HCT116 (cell line): ENCODE measurements around the gene COL19A1. TPM values are rescaled to one million over a fixed set of nuclear protein-coding genes. Genes with fewer than 3 reads are reported as not detected.

Experiments used
- ATAC-seq: fragments of 200-7000 bp; cut with Tn5 transposase; 2 replicates; pipeline ENCODE4 v1.9.1; 2020; ENCODE audit warnings: mild to moderate bottlenecking, moderate library complexity
- BruUV-seq: library from RNA; stranded (reverse); fragments of 400-500 nt; replicated peaks from 2 replicates; lab custom pipeline; 2021; lab: Mats Ljungman, UMichigan
- CTCF ChIA-PET: fragments of 300-600 bp; sonication (Branson Sonifier 250); formaldehyde crosslinking; loops from one replicate; lab custom pipeline; 2021; ENCODE audit warnings: antibody characterized with exemption; lab: Charles Lee
- POLR2A ChIA-PET: fragments of 300-600, 350-600 bp; sonication (Branson Sonifier 250); formaldehyde crosslinking; loops from one replicate; lab custom pipeline; 2021; ENCODE audit warnings: antibody characterized with exemption; lab: Charles Lee
- RAD21 ChIA-PET, 2 experiments: fragments of 300-600 bp; sonication (Branson Sonifier 250); formaldehyde crosslinking; loops; one replicate each; lab custom pipeline; 2023; ENCODE audit warnings: low total read pairs in 2 of 2; ENCODE audit not compliant: uncharacterized antibody in 2 of 2, unreplicated experiment in 2 of 2, low non-redundant PET in 1 of 2; lab: Charles Lee
- DNase-seq: peaks from one replicate; pipeline ENCODE4 v3.0.0-alpha.2; 2010; ENCODE audit warnings: low read depth, low spot score
- H2AFZ ChIP-seq: fragments of 200-600 bp; shearing (Covaris generic), sonication (generic); 2 replicates; pipeline ENCODE4 v1.6.1; 2017; ENCODE audit warnings: low read depth, mixed run types, mixed read lengths, antibody characterized with exemption, low read length; ENCODE audit not compliant: poor library complexity, severe bottlenecking
- H3K27ac ChIP-seq: 2 replicates; pipeline ENCODE4 v1.5.1; 2012; ENCODE audit warnings: low read depth, low read length
- H3K27me3 ChIP-seq: fragments of 200-600 bp; sonication (generic); 2 replicates; pipeline ENCODE4 v1.6.1; 2016; ENCODE audit warnings: mixed run types, low read length, mixed read lengths; ENCODE audit not compliant: insufficient read depth
- H3K36me3 ChIP-seq, 2 experiments: fragments of 200-500 bp in 1 of 2; fragments of 200-600 bp in 1 of 2; sonication (Bioruptor generic) in 1 of 2; sonication (generic) in 1 of 2; 2 replicates each; pipeline versions ENCODE4 v1.5.1 to v1.6.1; 2014 to 2016; ENCODE audit warnings: low read length in 2 of 2, inconsistent platforms in 1 of 2, mixed read lengths in 1 of 2, mixed run types in 1 of 2; ENCODE audit not compliant: insufficient read depth in 2 of 2, control insufficient read depth in 1 of 2
- H3K4me1 ChIP-seq, 2 experiments: fragments of 200-600 bp in 1 of 2; sonication (generic) in 1 of 2; 2 replicates each; pipeline versions ENCODE4 v1.5.1 to v1.6.1; 2012 to 2017; ENCODE audit warnings: low read length in 2 of 2, inconsistent platforms in 1 of 2, mild to moderate bottlenecking in 1 of 2, mixed read lengths in 1 of 2, mixed run types in 1 of 2, moderate library complexity in 1 of 2; ENCODE audit not compliant: insufficient read depth in 2 of 2, control insufficient read depth in 1 of 2
- H3K4me2 ChIP-seq: fragments of 200-600 bp; sonication (generic); 2 replicates; pipeline ENCODE4 v1.6.1; 2017; ENCODE audit warnings: mixed run types, low read length, mixed read lengths
- H3K4me3 ChIP-seq, 2 experiments: fragments of 200-600 bp in 1 of 2; sonication (generic) in 1 of 2; replicated peaks in 1 of 2; 2 replicates each; pipeline ENCODE4 v1.5.1; 2011 to 2016; ENCODE audit warnings: low read length in 2 of 2, control low read depth in 1 of 2, low read depth in 1 of 2, mild to moderate bottlenecking in 1 of 2, mixed read lengths in 1 of 2, mixed run types in 1 of 2
- H3K79me2 ChIP-seq: fragments of 200-600 bp; sonication (generic); 2 replicates; pipeline ENCODE4 v1.6.1; 2017; ENCODE audit warnings: mild to moderate bottlenecking, mixed run types, low read length, moderate library complexity, mixed read lengths; ENCODE audit not compliant: insufficient read depth
- H3K9ac ChIP-seq: fragments of 200-600 bp; sonication (generic); 2 replicates; pipeline ENCODE4 v1.6.1; 2016; ENCODE audit warnings: low read length, mixed read lengths
- H3K9me2 ChIP-seq: fragments of 200-600 bp; sonication (generic), shearing (Covaris generic); 2 replicates; pipeline ENCODE4 v1.6.1; 2017; ENCODE audit warnings: mixed run types, mild to moderate bottlenecking, moderate library complexity; ENCODE audit not compliant: insufficient read depth
- H3K9me3 ChIP-seq, 2 experiments: fragments of 200-500 bp in 1 of 2; fragments of 200-600 bp in 1 of 2; sonication (Bioruptor generic) in 1 of 2; sonication (generic) in 1 of 2; 2 replicates each; pipeline ENCODE4 v1.6.1; 2014 to 2017; ENCODE audit warnings: low read length in 2 of 2, mixed read lengths in 2 of 2, inconsistent platforms in 1 of 2, low read depth in 1 of 2, mild to moderate bottlenecking in 1 of 2, mixed run types in 1 of 2, moderate library complexity in 1 of 2; ENCODE audit not compliant: control insufficient read depth in 1 of 2, insufficient read depth in 1 of 2
- H4K20me1 ChIP-seq: fragments of 200-600 bp; sonication (generic), shearing (Covaris generic); 2 replicates; pipeline ENCODE4 v1.6.1; 2017; ENCODE audit warnings: mixed run types, mild to moderate bottlenecking, moderate library complexity; ENCODE audit not compliant: insufficient read depth
- ATF3 ChIP-seq: IDR thresholded peaks from 2 replicates; pipeline ENCODE4 v1.6.1; 2012
- CBX3 ChIP-seq: IDR thresholded peaks from 2 replicates; pipeline ENCODE4 v1.6.1; 2012; ENCODE audit warnings: low read depth
- CEBPB ChIP-seq: IDR thresholded peaks from 2 replicates; pipeline ENCODE4 v1.6.1; 2012; ENCODE audit warnings: low read depth
- CTCF ChIP-seq, 3 experiments: fragments of 200-600 bp in 1 of 3; sonication (generic) in 1 of 3; IDR thresholded peaks in 2 of 3; conservative IDR thresholded peaks in 1 of 3; 2 replicates each; pipeline ENCODE4 v1.5.1; 2012 to 2017; ENCODE audit warnings: low read depth in 2 of 3, low read length in 2 of 3, antibody characterized with exemption in 1 of 3, borderline replicate concordance in 1 of 3, control low read depth in 1 of 3, mild to moderate bottlenecking in 1 of 3, mixed read lengths in 1 of 3, mixed run types in 1 of 3, moderate library complexity in 1 of 3; ENCODE audit not compliant: insufficient read depth in 1 of 3
- EGR1 ChIP-seq: IDR thresholded peaks from 2 replicates; pipeline ENCODE4 v1.6.1; 2012; ENCODE audit warnings: low read depth
- ELF1 ChIP-seq: IDR thresholded peaks from 2 replicates; pipeline ENCODE4 v1.6.1; 2012; ENCODE audit warnings: low read depth, borderline replicate concordance
- EZH2 ChIP-seq: fragments of 200-600 bp; sonication (generic); IDR thresholded peaks from 2 replicates; pipeline ENCODE4 v1.6.1; 2017; ENCODE audit warnings: antibody characterized with exemption, mixed run types
- EZH2phosphoT487 ChIP-seq: fragments of 200-600 bp; IDR thresholded peaks from 2 replicates; pipeline ENCODE4 v1.6.1; 2018; ENCODE audit warnings: antibody characterized with exemption, borderline replicate concordance
- JUND ChIP-seq: IDR thresholded peaks from 2 replicates; pipeline ENCODE4 v1.6.1; 2012
- POLR2A ChIP-seq: IDR thresholded peaks from 2 replicates; pipeline ENCODE4 v1.7.0; 2011; ENCODE audit warnings: borderline replicate concordance; ENCODE audit not compliant: insufficient read depth, insufficient read length; ENCODE audit errors: extremely low read depth
- POLR2AphosphoS5 ChIP-seq: IDR thresholded peaks from 2 replicates; pipeline ENCODE4 v1.6.1; 2011; ENCODE audit warnings: mild to moderate bottlenecking, low read depth, low read length, moderate library complexity
- RAD21 ChIP-seq: IDR thresholded peaks from 2 replicates; pipeline ENCODE4 v1.6.1; 2012; ENCODE audit warnings: low read depth, mild to moderate bottlenecking
- SIN3A ChIP-seq: IDR thresholded peaks from 2 replicates; pipeline ENCODE4 v1.6.1; 2012; ENCODE audit warnings: low read depth
- SP1 ChIP-seq: IDR thresholded peaks from 2 replicates; pipeline ENCODE4 v1.6.1; 2012; ENCODE audit warnings: low read depth
- SRF ChIP-seq: IDR thresholded peaks from 2 replicates; pipeline ENCODE4 v1.6.1; 2012; ENCODE audit warnings: low read depth
- TCF7L2 ChIP-seq: IDR thresholded peaks from 2 replicates; pipeline ENCODE4 v1.7.0; 2011; ENCODE audit warnings: borderline replicate concordance, inconsistent platforms; ENCODE audit not compliant: insufficient read depth, insufficient read length; ENCODE audit errors: extremely low read depth
- YY1 ChIP-seq: IDR thresholded peaks from 2 replicates; pipeline ENCODE4 v1.6.1; 2011; ENCODE audit warnings: low read length, low read depth, moderate library complexity, mild to moderate bottlenecking; ENCODE audit not compliant: insufficient replicate concordance; ENCODE audit errors: extremely low read depth
- ZBTB33 ChIP-seq: IDR thresholded peaks from 2 replicates; pipeline ENCODE4 v1.6.1; 2011; ENCODE audit warnings: mild to moderate bottlenecking, low read length, moderate library complexity; ENCODE audit not compliant: insufficient replicate concordance; ENCODE audit errors: extremely low read depth
- ZFX ChIP-seq: fragments of 450-650 bp; IDR thresholded peaks from 2 replicates; pipeline ENCODE4 v1.6.1; 2017
- intact Hi-C: fragments of 100-400 bp; cut with micrococcal nuclease; formaldehyde crosslinking; loops from 2 replicates; pipeline ENCODE4 v1.10.0; 2022
- total RNA-seq: library from RNA; stranded (reverse); gene quantifications from one replicate; pipeline ENCODE4 v1.2.1, GENCODE V29; 2021; ENCODE audit not compliant: unreplicated experiment
- TF ChIP-seq, protein P1 (sequence below): IDR thresholded peaks from 2 replicates; pipeline ENCODE4 v1.6.1; 2012; ENCODE audit warnings: low read depth

Gene COL19A1
- total RNA-seq, 1 experiment from 2014 or later, result not detected

GRCh38 chr6:70134542-70134941 lies 268.2 kb downstream of the COL19A1 start:
- POLR2A ChIA-PET, result no interaction called here

More at GRCh38 chr6:70134542-70134941, 268.2 kb downstream of the COL19A1 start:
- ATAC-seq (no peak), DNase-seq (no peak)
- Histone ChIP-seq H3K27ac (no peak overlapping the region), H3K4me3 (no peak overlapping the region), H3K9me3 (no peaks in the 10 kb centered on the region), H3K9ac (no peak overlapping the region), H3K79me2 (no peaks in the 10 kb centered on the region), H3K27me3 (peaks cover 32% of the 10 kb centered on the region), H3K36me3 (no peaks in the 10 kb centered on the region), H3K4me1 (no peaks in the 10 kb centered on the region), H2AFZ (no peak overlapping the region), H3K4me2 (no peak overlapping the region), H4K20me1 (no peaks in the 10 kb centered on the region), H3K9me2 (no peaks in the 10 kb centered on the region)
- TF ChIP-seq POLR2AphosphoS5 (no peak), SP1 (no peak), JUND (no peak), POLR2A (no peak), YY1 (no peak), ZBTB33 (no peak), TCF7L2 (no peak), RAD21 (no peak), CTCF (IDR thresholded peaks at IDR 0.05 in 2 of 3, conservative IDR thresholded peaks at IDR 0.05 in 1 of 3; ENCODE audit: borderline replicate concordance in 1 of 3, insufficient read depth in 1 of 3, low read depth in 2 of 3, low read length in 2 of 3) (no peak), EZH2 (no peak), CEBPB (no peak), SIN3A (no peak), ATF3 (no peak), EZH2phosphoT487 (no peak), CBX3 (no peak), ZFX (no peak), SRF (no peak), ELF1 (no peak), EGR1 (no peak)
- TF ChIP-seq, protein P1, sequence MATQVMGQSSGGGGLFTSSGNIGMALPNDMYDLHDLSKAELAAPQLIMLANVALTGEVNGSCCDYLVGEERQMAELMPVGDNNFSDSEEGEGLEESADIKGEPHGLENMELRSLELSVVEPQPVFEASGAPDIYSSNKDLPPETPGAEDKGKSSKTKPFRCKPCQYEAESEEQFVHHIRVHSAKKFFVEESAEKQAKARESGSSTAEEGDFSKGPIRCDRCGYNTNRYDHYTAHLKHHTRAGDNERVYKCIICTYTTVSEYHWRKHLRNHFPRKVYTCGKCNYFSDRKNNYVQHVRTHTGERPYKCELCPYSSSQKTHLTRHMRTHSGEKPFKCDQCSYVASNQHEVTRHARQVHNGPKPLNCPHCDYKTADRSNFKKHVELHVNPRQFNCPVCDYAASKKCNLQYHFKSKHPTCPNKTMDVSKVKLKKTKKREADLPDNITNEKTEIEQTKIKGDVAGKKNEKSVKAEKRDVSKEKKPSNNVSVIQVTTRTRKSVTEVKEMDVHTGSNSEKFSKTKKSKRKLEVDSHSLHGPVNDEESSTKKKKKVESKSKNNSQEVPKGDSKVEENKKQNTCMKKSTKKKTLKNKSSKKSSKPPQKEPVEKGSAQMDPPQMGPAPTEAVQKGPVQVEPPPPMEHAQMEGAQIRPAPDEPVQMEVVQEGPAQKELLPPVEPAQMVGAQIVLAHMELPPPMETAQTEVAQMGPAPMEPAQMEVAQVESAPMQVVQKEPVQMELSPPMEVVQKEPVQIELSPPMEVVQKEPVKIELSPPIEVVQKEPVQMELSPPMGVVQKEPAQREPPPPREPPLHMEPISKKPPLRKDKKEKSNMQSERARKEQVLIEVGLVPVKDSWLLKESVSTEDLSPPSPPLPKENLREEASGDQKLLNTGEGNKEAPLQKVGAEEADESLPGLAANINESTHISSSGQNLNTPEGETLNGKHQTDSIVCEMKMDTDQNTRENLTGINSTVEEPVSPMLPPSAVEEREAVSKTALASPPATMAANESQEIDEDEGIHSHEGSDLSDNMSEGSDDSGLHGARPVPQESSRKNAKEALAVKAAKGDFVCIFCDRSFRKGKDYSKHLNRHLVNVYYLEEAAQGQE, result no peak
- BruUV-seq, result no TSS peak
- RAD21 ChIA-PET, result no interaction called here
- intact Hi-C loops, result no loop called here
- CTCF ChIA-PET, result no interaction called here
